ENCODE data around the gene LITAF.

DNA sequence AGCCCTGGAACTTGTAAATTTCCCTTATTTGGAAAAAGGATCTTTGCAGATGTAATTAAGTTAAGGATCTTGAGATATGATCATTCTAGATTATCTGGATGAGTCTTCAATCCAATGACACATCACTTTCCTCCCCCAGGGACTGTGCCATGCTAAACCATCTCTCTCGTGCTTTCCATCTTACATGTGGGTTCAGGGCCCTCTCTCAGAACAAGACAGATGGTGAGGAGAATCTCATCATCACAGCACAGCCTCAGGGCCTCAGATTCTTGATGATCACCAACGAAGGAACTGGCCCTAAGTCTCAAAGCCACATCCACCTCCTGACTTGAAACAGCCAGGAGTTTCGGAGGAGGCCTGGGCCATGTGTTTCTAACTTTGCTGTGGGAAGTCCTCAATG lies 78.7 kb downstream of the LITAF start:
- TF ChIP-seq, protein P1, sequence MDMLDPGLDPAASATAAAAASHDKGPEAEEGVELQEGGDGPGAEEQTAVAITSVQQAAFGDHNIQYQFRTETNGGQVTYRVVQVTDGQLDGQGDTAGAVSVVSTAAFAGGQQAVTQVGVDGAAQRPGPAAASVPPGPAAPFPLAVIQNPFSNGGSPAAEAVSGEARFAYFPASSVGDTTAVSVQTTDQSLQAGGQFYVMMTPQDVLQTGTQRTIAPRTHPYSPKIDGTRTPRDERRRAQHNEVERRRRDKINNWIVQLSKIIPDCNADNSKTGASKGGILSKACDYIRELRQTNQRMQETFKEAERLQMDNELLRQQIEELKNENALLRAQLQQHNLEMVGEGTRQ (IDR thresholded peaks at IDR 0.05), result no peak
- TF ChIP-seq, protein P2, sequence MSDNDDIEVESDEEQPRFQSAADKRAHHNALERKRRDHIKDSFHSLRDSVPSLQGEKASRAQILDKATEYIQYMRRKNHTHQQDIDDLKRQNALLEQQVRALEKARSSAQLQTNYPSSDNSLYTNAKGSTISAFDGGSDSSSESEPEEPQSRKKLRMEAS (IDR thresholded peaks at IDR 0.05), result no peak
- TF ChIP-seq JUN (IDR thresholded peaks at IDR 0.05) (no peak), MYC (IDR thresholded peaks at IDR 0.05; ENCODE audit: borderline replicate concordance, low read length) (no peak), POLR2A (IDR thresholded peaks at IDR 0.05; ENCODE audit: low read length) (no peak), CHD2 (IDR thresholded peaks at IDR 0.05; ENCODE audit: low read length, partially characterized antibody) (no peak), RARB (CRISPR knock-in tag; IDR thresholded peaks at IDR 0.05) (no peak)
- TF ChIP-seq, protein P3, sequence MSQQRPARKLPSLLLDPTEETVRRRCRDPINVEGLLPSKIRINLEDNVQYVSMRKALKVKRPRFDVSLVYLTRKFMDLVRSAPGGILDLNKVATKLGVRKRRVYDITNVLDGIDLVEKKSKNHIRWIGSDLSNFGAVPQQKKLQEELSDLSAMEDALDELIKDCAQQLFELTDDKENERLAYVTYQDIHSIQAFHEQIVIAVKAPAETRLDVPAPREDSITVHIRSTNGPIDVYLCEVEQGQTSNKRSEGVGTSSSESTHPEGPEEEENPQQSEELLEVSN (IDR thresholded peaks at IDR 0.05; ENCODE audit: borderline replicate concordance, low read depth), result no peak
- TF ChIP-seq, protein P4, sequence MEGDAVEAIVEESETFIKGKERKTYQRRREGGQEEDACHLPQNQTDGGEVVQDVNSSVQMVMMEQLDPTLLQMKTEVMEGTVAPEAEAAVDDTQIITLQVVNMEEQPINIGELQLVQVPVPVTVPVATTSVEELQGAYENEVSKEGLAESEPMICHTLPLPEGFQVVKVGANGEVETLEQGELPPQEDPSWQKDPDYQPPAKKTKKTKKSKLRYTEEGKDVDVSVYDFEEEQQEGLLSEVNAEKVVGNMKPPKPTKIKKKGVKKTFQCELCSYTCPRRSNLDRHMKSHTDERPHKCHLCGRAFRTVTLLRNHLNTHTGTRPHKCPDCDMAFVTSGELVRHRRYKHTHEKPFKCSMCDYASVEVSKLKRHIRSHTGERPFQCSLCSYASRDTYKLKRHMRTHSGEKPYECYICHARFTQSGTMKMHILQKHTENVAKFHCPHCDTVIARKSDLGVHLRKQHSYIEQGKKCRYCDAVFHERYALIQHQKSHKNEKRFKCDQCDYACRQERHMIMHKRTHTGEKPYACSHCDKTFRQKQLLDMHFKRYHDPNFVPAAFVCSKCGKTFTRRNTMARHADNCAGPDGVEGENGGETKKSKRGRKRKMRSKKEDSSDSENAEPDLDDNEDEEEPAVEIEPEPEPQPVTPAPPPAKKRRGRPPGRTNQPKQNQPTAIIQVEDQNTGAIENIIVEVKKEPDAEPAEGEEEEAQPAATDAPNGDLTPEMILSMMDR (IDR thresholded peaks at IDR 0.05), result no peak
- TF ChIP-seq, protein P5, sequence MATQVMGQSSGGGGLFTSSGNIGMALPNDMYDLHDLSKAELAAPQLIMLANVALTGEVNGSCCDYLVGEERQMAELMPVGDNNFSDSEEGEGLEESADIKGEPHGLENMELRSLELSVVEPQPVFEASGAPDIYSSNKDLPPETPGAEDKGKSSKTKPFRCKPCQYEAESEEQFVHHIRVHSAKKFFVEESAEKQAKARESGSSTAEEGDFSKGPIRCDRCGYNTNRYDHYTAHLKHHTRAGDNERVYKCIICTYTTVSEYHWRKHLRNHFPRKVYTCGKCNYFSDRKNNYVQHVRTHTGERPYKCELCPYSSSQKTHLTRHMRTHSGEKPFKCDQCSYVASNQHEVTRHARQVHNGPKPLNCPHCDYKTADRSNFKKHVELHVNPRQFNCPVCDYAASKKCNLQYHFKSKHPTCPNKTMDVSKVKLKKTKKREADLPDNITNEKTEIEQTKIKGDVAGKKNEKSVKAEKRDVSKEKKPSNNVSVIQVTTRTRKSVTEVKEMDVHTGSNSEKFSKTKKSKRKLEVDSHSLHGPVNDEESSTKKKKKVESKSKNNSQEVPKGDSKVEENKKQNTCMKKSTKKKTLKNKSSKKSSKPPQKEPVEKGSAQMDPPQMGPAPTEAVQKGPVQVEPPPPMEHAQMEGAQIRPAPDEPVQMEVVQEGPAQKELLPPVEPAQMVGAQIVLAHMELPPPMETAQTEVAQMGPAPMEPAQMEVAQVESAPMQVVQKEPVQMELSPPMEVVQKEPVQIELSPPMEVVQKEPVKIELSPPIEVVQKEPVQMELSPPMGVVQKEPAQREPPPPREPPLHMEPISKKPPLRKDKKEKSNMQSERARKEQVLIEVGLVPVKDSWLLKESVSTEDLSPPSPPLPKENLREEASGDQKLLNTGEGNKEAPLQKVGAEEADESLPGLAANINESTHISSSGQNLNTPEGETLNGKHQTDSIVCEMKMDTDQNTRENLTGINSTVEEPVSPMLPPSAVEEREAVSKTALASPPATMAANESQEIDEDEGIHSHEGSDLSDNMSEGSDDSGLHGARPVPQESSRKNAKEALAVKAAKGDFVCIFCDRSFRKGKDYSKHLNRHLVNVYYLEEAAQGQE (IDR thresholded peaks at IDR 0.05), result no peak

Data from A549 (cell line).